Caco-2 (cell line): ENCODE results near the gene PCDHGA6. TPM values are rescaled to one million over a fixed set of nuclear protein-coding genes. Genes with fewer than 3 reads are reported as not detected.
"Not testable (repeated sequence)": the region's sequence is repeated elsewhere in the genome, so short reads cannot be mapped to it uniquely, and the experiment has no call there.

Source experiments
- BruUV-seq: library from RNA; stranded (reverse); fragments of 400-500 nt; replicated peaks from 2 replicates; lab custom pipeline; 2021; lab: Mats Ljungman, UMichigan
- CTCF ChIA-PET: fragments of 300-600 bp; sonication (Branson Sonifier 250); formaldehyde crosslinking; loops from one replicate; lab custom pipeline; 2022; ENCODE audit warnings: antibody characterized with exemption; lab: Charles Lee
- POLR2A ChIA-PET: fragments of 300-600 bp; sonication (Branson Sonifier 250); formaldehyde crosslinking; loops from one replicate; lab custom pipeline; 2022; ENCODE audit warnings: antibody characterized with exemption; lab: Charles Lee
- DNase-seq, 2 experiments: peaks; one replicate each; pipeline versions ENCODE4 v3.0.0 to v3.0.0-alpha.2; 2020 to 2022
- H3K27me3 ChIP-seq: replicated peaks from 2 replicates; pipeline ENCODE4 v1.6.0; 2011; ENCODE audit warnings: low read length; ENCODE audit not compliant: control insufficient read depth, insufficient read depth
- H3K36me3 ChIP-seq: 2 replicates; pipeline ENCODE4 v1.5.1; 2011; ENCODE audit warnings: low read length; ENCODE audit not compliant: control insufficient read depth, insufficient read depth
- H3K4me1 ChIP-seq: fragments of 250-450 bp; sonication (Bioruptor Pico); 2 replicates; pipeline ENCODE4 v1.5.1; 2020; ENCODE audit warnings: mild to moderate bottlenecking
- H3K4me3 ChIP-seq: 2 replicates; pipeline ENCODE4 v1.5.1; 2011; ENCODE audit warnings: low read depth, mild to moderate bottlenecking, control low read depth, low read length
- H3K9me3 ChIP-seq: fragments of 250-450 bp; sonication (Bioruptor Pico); 2 replicates; pipeline ENCODE4 v1.5.1; 2020; ENCODE audit warnings: mild to moderate bottlenecking, moderate library complexity
- H3K27ac Mint-ChIP-seq: one replicate; pipeline ENCODE4 v1.8.0; 2022; ENCODE audit warnings: mixed read lengths; ENCODE audit not compliant: unreplicated experiment
- H3K27me3 Mint-ChIP-seq: one replicate; pipeline ENCODE4 v1.8.0; 2022; ENCODE audit warnings: mixed read lengths; ENCODE audit not compliant: insufficient read depth, unreplicated experiment
- H3K36me3 Mint-ChIP-seq: one replicate; pipeline ENCODE4 v1.8.0; 2022; ENCODE audit warnings: mild to moderate bottlenecking, mixed read lengths; ENCODE audit not compliant: insufficient read depth, unreplicated experiment
- H3K4me1 Mint-ChIP-seq: one replicate; pipeline ENCODE4 v1.8.0; 2022; ENCODE audit warnings: low read depth, mixed read lengths; ENCODE audit not compliant: unreplicated experiment
- H3K4me3 Mint-ChIP-seq: one replicate; pipeline ENCODE4 v1.8.0; 2022; ENCODE audit warnings: mild to moderate bottlenecking, moderate library complexity, mixed read lengths; ENCODE audit not compliant: unreplicated experiment
- H3K9me3 Mint-ChIP-seq: one replicate; pipeline ENCODE4 v1.8.0; 2022; ENCODE audit warnings: mixed read lengths; ENCODE audit not compliant: unreplicated experiment
- CTCF ChIP-seq, 2 experiments: fragments of 200-600 bp in 1 of 2; IDR thresholded peaks; 1 replicate in 1 of 2; 2 replicates in 1 of 2; pipeline versions ENCODE4 v1.5.1 to v1.8.0; 2011 to 2022; ENCODE audit warnings: antibody characterized with exemption in 1 of 2, control low read depth in 1 of 2, inconsistent platforms in 1 of 2, low read depth in 1 of 2, low read length in 1 of 2, mild to moderate bottlenecking in 1 of 2, moderate library complexity in 1 of 2; ENCODE audit not compliant: insufficient read depth in 1 of 2, severe bottlenecking in 1 of 2, unreplicated experiment in 1 of 2
- intact Hi-C: fragments of 100-400 bp; cut with micrococcal nuclease; formaldehyde crosslinking; loops from one replicate; pipeline ENCODE4 v1.10.0; 2022; ENCODE audit not compliant: unreplicated experiment
- total RNA-seq: library from RNA; stranded (reverse); gene quantifications from 2 replicates; pipeline ENCODE4 v1.2.3, GENCODE V29; 2022

PCDHGA6 gene
- total RNA-seq, 1 experiment from 2014 or later: 0.79 TPM

DNA sequence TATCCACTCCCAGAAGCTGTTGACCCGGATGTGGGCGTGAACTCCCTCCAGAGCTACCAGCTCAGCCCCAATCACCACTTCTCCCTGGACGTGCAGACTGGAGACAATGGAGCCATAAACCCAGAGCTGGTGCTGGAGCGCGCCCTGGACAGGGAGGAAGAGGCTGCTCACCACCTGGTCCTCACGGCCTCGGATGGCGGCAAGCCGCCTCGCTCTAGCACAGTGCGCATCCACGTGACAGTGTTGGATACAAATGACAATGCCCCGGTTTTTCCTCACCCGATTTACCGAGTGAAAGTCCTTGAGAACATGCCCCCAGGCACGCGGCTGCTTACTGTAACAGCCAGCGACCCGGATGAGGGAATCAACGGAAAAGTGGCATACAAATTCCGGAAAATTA, 19.6 kb downstream of the PCDHGA6 start:
- Histone ChIP-seq H3K27me3 (no peaks in the 10 kb centered on the region), H3K4me3 (no peak overlapping the region), H3K4me1 (no peaks in the 10 kb centered on the region), H3K9me3 (no peaks in the 10 kb centered on the region), H3K36me3 (no peaks in the 10 kb centered on the region)
- no TSS peak for BruUV-seq
- no peak for TF ChIP-seq CTCF (IDR thresholded peaks at IDR 0.05; ENCODE audit: insufficient read depth in 1 of 2, low read depth in 1 of 2, low read length in 1 of 2, severe bottlenecking in 1 of 2, unreplicated experiment in 1 of 2)
- intact Hi-C loops: no loop called here
- H3K36me3 Mint-ChIP-seq: no peaks in the 10 kb centered on the region
- ChIA-PET CTCF (no interaction called here), POLR2A (no interaction called here)
- no peaks in the 10 kb centered on the region for H3K4me1 Mint-ChIP-seq
- H3K9me3 Mint-ChIP-seq: peaks cover 19% of the 10 kb centered on the region
- no peaks in the 10 kb centered on the region for H3K27me3 Mint-ChIP-seq
- no peak overlapping the region for H3K4me3 Mint-ChIP-seq
- no peak for DNase-seq
- H3K27ac Mint-ChIP-seq: no peak overlapping the region

GRCh38 chr5:141394401-141395187, 20.9 kb downstream of the PCDHGA6 start:
- POLR2A ChIA-PET, DNase-seq, intact Hi-C loops, H3K4me3 ChIP-seq, H3K27me3 ChIP-seq, H3K4me3 Mint-ChIP-seq, BruUV-seq, CTCF ChIA-PET, H3K9me3 Mint-ChIP-seq, H3K4me1 ChIP-seq, H3K27me3 Mint-ChIP-seq, H3K4me1 Mint-ChIP-seq, H3K36me3 ChIP-seq, H3K27ac Mint-ChIP-seq, H3K36me3 Mint-ChIP-seq: not testable (repeated sequence)
- peaks cover 12% of the 10 kb centered on the region for H3K9me3 ChIP-seq

DNA sequence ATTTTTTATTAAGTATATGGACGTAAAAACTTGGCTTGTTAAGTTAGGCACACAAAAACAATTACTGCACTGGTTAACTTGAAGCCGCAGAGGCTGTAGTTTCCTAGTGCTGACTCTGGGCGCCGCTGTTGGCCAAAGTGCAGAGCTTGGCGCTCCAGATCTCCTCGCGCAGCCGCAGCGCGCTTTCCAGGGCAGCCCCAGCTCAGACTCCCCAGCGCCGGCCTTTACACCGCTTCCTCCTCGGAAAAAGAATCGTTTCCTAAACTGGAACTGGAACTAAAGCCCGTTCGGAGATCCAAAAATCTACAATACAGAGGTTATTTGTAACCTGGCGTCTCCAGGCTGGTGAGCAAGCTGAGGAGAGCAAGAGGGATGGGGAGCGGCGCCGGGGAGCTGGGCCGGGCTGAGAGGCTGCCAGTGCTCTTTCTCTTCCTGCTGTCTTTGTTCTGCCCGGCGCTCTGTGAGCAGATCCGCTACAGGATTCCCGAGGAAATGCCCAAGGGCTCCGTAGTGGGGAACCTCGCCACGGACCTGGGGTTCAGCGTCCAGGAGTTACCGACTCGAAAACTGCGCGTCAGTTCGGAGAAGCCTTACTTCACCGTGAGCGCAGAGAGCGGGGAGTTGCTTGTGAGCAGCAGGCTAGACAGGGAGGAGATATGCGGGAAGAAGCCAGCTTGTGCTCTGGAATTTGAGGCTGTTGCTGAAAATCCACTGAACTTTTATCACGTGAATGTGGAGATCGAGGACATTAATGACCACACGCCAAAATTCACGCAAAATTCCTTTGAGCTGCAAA, 24.3 kb downstream of the PCDHGA6 start, which contains the start of gene PCDHGB5:
TSS of gene PCDHGB5 (plus strand) at position 192 of the 796 bp plus-strand sequence. CDS start at position 373, 181 bp downstream.
- H3K9me3 ChIP-seq: peaks cover 17% of the 10 kb centered on the region
- ChIA-PET POLR2A (interaction anchor here (1.3 kb wide), 1 partner anchor 167 kb away, joined by 3 read pairs; no protein-coding TSS in a partner anchor), CTCF (interaction anchor here (0.6 to 2.1 kb wide), 10 partner anchors 9 to 175 kb away, joined by 3 to 17 read pairs (median 5); partner anchors contain the start of genes PCDHB14, PCDHGB1 and PCDHGB3)
- not testable (repeated sequence) for BruUV-seq, H3K36me3 ChIP-seq, H3K4me1 ChIP-seq, H3K27me3 ChIP-seq, H3K27me3 Mint-ChIP-seq, H3K36me3 Mint-ChIP-seq, H3K4me1 Mint-ChIP-seq, H3K27ac Mint-ChIP-seq
- DNase-seq: peak; percentile 60 to 70
- TF ChIP-seq CTCF (IDR thresholded peaks at IDR 0.05; ENCODE audit: insufficient read depth in 1 of 2, low read depth in 1 of 2, low read length in 1 of 2, severe bottlenecking in 1 of 2, unreplicated experiment in 1 of 2): peak; percentile 58 to 66
- H3K9me3 Mint-ChIP-seq: peaks cover 11% of the 10 kb centered on the region
- intact Hi-C loops: loop anchor here (1.0 kb wide), 1 partner anchor 159 kb away; no protein-coding TSS in a partner anchor
- peak within 1 kb of the TSS; percentile 69 for H3K4me3 Mint-ChIP-seq
- peak within 1 kb of the TSS; percentile 47 for H3K4me3 ChIP-seq
